SIG-M5 treated with dmso at 0.1 percent for 504 hours (cell line): Measurements from ENCODE around the gene LOXHD1.

Experiments used
- DNase-seq: peaks from one replicate; lab custom pipeline; 2025; ENCODE audit not compliant: unreplicated experiment; lab: John Stamatoyannopoulos, UW

LOXHD1 gene

GRCh38 chr18:46482831-46483230 lies 174.2 kb downstream of the LOXHD1 start:
- DNase-seq = no peak

- DNase-seq = no peak
Measured at GRCh38 chr18:46481847-46482245, 175.2 kb downstream of the LOXHD1 start.

- peak; percentile 31 for DNase-seq
Measured at GRCh38 chr18:46481048-46481846, 175.8 kb downstream of the LOXHD1 start.

GRCh38 chr18:46480226-46480625 lies 176.8 kb downstream of the LOXHD1 start:
- DNase-seq = no peak

- DNase-seq = no peak
Measured at GRCh38 chr18:46478796-46479195, 178.2 kb downstream of the LOXHD1 start.

GRCh38 chr18:46477425-46478011 lies 179.5 kb downstream of the LOXHD1 start:
- DNase-seq = no peak

DNA sequence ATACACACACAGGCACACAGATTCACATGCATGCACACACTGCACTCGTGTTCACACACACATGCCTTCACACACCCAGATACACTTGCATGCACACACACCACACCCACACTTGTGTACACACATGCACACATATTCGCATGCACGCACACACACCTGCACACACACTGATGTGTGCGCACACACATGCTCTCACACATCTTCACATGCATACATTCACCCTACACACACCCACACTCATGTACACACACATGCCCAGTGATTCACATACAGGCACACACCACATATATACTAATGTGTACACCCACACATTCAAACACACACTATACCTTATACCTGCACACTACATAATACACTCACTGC lies 181.6 kb downstream of the LOXHD1 start:
- DNase-seq = no peak

DNA sequence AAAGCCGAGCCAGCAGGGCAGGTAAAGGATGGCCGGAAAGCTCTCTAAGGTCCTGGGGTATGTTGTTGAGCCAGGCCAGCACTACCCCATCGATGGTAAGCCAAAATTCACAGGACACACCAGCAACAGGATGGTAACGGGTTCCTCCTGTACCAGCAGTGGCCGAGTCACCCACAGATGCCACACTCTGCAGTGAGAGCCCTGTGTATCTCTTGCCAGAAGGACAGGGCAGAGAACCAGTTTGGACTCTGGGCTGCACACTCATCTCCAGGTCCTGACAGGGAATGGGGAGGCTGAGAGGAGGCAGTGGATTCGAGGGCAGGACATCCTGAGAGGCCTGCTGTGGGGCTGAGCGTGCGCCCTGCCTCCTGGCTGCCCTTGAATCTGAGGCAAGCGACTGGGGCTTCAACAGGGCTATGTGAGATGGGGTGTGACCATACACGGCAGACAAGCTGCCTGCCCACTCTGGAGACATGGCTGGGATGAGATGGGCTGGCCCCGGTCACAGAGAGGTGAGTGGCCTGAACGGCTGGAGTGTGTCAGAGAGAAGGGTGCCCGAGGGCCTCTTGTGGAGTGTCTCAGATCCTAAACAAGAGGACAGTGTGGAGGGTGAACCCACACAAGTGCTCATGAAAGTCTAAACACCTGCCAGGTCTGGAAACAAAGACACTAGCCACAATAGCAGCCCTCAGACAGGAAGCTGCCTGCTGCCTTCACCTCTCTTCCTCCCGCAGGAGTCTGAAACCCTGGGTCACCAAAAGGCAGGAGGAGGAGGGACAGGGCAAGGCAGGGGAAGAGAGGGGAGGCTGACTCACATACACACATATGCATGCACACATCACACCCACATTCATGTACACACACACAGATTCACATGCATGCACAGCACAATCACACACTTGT lies 182.3 kb downstream of the LOXHD1 start:
- DNase-seq = no peak

- no peak for DNase-seq
Measured at GRCh38 chr18:46471809-46472498, 185.1 kb downstream of the LOXHD1 start.

GRCh38 chr18:46470714-46471113 lies 186.3 kb downstream of the LOXHD1 start:
- DNase-seq = no peak

DNA sequence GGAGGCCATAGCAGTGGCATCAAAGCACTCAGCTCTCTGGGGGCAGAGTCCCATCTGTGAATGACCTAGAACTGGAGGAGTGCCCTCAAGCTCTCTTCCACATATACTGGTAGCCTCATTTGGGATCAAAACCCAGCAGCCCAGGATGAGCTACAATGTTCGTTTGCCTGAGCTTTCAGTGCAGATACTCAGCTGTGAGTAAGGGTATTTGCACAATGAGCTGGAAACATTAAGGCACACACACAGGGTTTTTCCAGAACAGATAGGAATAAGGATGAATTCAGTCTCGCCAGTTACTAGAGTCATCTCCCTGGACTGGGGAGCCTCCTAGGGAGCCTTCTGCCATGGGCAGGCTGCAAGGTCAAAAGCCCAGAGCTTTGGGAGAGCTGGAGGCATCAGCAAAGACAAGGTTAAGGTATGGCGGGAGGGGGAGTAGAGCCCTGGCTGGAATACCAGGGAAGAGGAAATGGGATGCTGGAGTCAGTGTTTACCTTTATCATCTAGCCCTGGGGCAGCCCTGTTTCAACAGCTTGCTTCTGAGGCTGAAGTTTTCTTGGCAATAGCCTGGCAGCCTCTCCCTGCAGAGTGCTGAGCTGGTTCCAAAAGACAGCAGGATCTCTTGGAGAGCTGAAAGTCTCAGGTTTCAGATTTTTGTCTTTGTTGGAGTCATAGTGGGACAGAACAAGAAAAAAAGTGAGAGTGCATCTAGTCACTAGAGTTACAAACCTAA lies 187.7 kb downstream of the LOXHD1 start:
- DNase-seq = peak; percentile 9

DNA sequence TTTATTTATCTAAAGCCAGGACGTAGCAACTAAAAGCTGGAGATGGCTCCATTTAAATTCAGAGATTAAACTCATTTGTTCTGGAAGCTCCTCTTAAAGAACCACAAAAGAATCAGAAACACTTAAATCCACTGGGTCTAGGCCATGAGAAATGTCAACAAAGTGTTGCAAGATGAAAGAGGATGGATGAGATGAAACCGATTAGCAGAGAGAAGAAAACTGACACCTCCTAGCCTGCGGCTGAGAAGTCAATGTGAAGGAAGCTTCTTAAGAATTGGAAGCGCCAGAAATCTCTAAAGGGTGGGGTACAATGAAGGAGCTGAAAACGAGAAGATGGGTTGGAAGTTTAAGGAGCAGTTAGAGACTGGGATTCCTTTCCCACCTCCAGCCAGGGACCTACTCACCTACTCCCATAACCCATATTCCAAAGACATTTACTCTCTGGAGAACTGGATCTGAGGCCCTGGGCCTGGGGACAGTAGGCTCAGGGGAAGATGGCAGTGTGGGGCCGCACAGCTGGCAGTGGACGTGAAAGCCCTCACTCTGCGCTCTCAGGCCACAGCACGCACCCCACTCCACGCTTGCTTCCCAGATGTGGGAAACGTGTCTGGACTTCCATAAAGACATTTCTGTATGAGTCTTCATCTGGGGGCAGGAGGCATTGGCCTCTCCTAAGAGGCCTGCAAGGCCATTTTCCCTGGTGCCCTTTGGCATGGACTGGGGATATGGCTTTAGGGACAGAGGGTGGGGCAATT lies 188.4 kb downstream of the LOXHD1 start:
- no peak for DNase-seq

GRCh38 chr18:46466234-46467160 lies 190.5 kb downstream of the LOXHD1 start:
- no peak for DNase-seq

- no peak for DNase-seq
Measured at GRCh38 chr18:46464926-46465655, 191.9 kb downstream of the LOXHD1 start.

DNA sequence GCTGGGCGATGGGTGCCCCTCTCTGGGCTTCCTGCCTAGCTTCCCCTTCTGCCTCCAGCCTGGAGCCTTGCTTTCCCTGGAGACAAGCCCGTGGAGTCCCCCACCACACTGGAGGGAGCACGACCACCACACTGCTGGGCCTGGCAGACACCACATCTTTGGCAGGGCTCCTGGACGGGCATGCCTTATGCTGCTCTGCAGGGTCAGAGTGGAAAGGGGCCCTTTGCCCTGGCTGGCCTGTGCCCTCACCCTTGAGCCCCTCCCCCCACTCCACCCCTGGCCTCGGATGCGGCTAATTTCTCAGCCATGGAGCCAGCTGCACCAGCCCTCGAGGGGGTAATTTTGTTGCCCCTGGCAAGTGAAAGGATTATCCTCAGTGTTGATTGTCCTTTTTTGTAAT lies 194.5 kb downstream of the LOXHD1 start:
- no peak for DNase-seq

- no peak for DNase-seq
Measured at GRCh38 chr18:46461993-46462392, 195.0 kb downstream of the LOXHD1 start.

- DNase-seq = no peak
Measured at GRCh38 chr18:46460754-46461153, 196.3 kb downstream of the LOXHD1 start.
